ENCODE results near the gene MAP4K4. TPM values are rescaled to one million over a fixed set of nuclear protein-coding genes. Genes with fewer than 3 reads are reported as not detected.
"Not testable (repeated sequence)": the region's sequence is repeated elsewhere in the genome, so short reads cannot be mapped to it uniquely, and the experiment has no call there.

The MAP4K4 gene
- total RNA-seq, 1 experiment from 2014 or later = 133 TPM

- Histone ChIP-seq H3K27ac (ENCODE audit: low read length) (peak overlapping the region; percentile 98), H3K9me3 (ENCODE audit: low read length) (no peaks in the 10 kb centered on the region), H3K79me2 (ENCODE audit: low read length) (peaks cover 78% of the 10 kb centered on the region), H3K36me3 (ENCODE audit: low read depth, low read length) (no peaks in the 10 kb centered on the region), H3K4me1 (ENCODE audit: insufficient read depth, low read length) (peaks cover 54% of the 10 kb centered on the region), H3K9me2 (replicated peaks; ENCODE audit: low read length) (no peaks in the 10 kb centered on the region), H3F3A (ENCODE audit: low read length, unreplicated experiment) (peaks cover 14% of the 10 kb centered on the region), H3K9ac (ENCODE audit: low read length) (peak overlapping the region; percentile 71), H3K4me2 (ENCODE audit: low read length) (peak overlapping the region; percentile 82), H4K20me1 (ENCODE audit: low read length) (peaks cover 37% of the 10 kb centered on the region), H2AFZ (ENCODE audit: low read length) (no peak overlapping the region), H3K4me3 (ENCODE audit: low read length) (peak overlapping the region; percentile 49), H3K27me3 (ENCODE audit: low read length) (no peaks in the 10 kb centered on the region)
- DNase-seq (peak; percentile 88), ATAC-seq (peak; percentile 92)
- POLR2A ChIA-PET (ENCODE audit: unreplicated experiment) = interaction anchor here (0.5 to 1.0 kb wide), 15 partner anchors 13 to 513 kb away, joined by 3 to 16 read pairs (median 4); no protein-coding TSS in a partner anchor
- intact Hi-C loops (cut with micrococcal nuclease) = loop anchor here (1.0 to 2.0 kb wide), 3 partner anchors 9 to 76 kb away; partner anchors contain the start of gene MAP4K4
- CTCF ChIA-PET = interaction anchor here (0.6 to 1.3 kb wide), 8 partner anchors 25 to 447 kb away, joined by 3 to 8 read pairs (median 4); no protein-coding TSS in a partner anchor
- TF ChIP-seq CTCF (conservative IDR thresholded peaks at IDR 0.05; ENCODE audit: low read depth, low read length) (no peak), EZH2phosphoT487 (IDR thresholded peaks at IDR 0.05; ENCODE audit: borderline replicate concordance, low read length) (no peak), EZH2 (IDR thresholded peaks at IDR 0.05; ENCODE audit: low read length, unreplicated experiment) (no peak)
- BruUV-seq (replicated peaks) = no TSS peak
Measured at GRCh38 chr2:101745711-101746694, 48.5 kb downstream of the MAP4K4 start.

- TF ChIP-seq CTCF (conservative IDR thresholded peaks at IDR 0.05; ENCODE audit: low read depth, low read length) (no peak), EZH2 (IDR thresholded peaks at IDR 0.05; ENCODE audit: low read length, unreplicated experiment) (no peak), EZH2phosphoT487 (IDR thresholded peaks at IDR 0.05; ENCODE audit: borderline replicate concordance, low read length) (no peak)
- ChIA-PET CTCF (no interaction called here), POLR2A (ENCODE audit: unreplicated experiment) (no interaction called here)
- Histone ChIP-seq H3K4me2 (ENCODE audit: low read length) (no peak overlapping the region), H3K9me3 (ENCODE audit: low read length) (no peaks in the 10 kb centered on the region), H3K27ac (ENCODE audit: low read length) (no peak overlapping the region), H3K9ac (ENCODE audit: low read length) (no peak overlapping the region), H2AFZ (ENCODE audit: low read length) (no peak overlapping the region), H3K9me2 (replicated peaks; ENCODE audit: low read length) (no peaks in the 10 kb centered on the region), H3K27me3 (ENCODE audit: low read length) (no peaks in the 10 kb centered on the region), H3F3A (ENCODE audit: low read length, unreplicated experiment) (peaks cover 14% of the 10 kb centered on the region), H3K4me1 (ENCODE audit: insufficient read depth, low read length) (peaks cover 61% of the 10 kb centered on the region), H4K20me1 (ENCODE audit: low read length) (peaks cover 42% of the 10 kb centered on the region; the same call in 1 of the 2 replicates), H3K79me2 (ENCODE audit: low read length) (peaks cover 78% of the 10 kb centered on the region), H3K4me3 (ENCODE audit: low read length) (no peak overlapping the region), H3K36me3 (ENCODE audit: low read depth, low read length) (no peaks in the 10 kb centered on the region)
- intact Hi-C loops (cut with micrococcal nuclease) = loop anchor here (2.0 kb wide), 1 partner anchor 51 kb away; the partner anchor contains the start of gene MAP4K4
- ATAC-seq (no peak), DNase-seq (no peak)
- no TSS peak for BruUV-seq (replicated peaks)
Measured at GRCh38 chr2:101748000-101748399, 50.5 kb downstream of the MAP4K4 start.

- Histone ChIP-seq H3K79me2 (ENCODE audit: low read length) (peaks cover 78% of the 10 kb centered on the region), H3F3A (ENCODE audit: low read length, unreplicated experiment) (peaks cover 14% of the 10 kb centered on the region), H4K20me1 (ENCODE audit: low read length) (peaks cover 46% of the 10 kb centered on the region; the same call in 1 of the 2 replicates), H3K4me1 (ENCODE audit: insufficient read depth, low read length) (peaks cover 66% of the 10 kb centered on the region)
- H3K4me2 ChIP-seq (ENCODE audit: low read length); DNase-seq; POLR2A ChIA-PET (ENCODE audit: unreplicated experiment); CTCF ChIA-PET; H3K27me3 ChIP-seq (ENCODE audit: low read length); intact Hi-C loops (cut with micrococcal nuclease); H3K9ac ChIP-seq (ENCODE audit: low read length); H3K9me2 ChIP-seq (replicated peaks; ENCODE audit: low read length); BruUV-seq (replicated peaks); H2AFZ ChIP-seq (ENCODE audit: low read length); H3K9me3 ChIP-seq (ENCODE audit: low read length); H3K36me3 ChIP-seq (ENCODE audit: low read depth, low read length); ATAC-seq; H3K27ac ChIP-seq (ENCODE audit: low read length); H3K4me3 ChIP-seq (ENCODE audit: low read length): not testable (repeated sequence)
Measured at GRCh38 chr2:101748462-101748861, 51.0 kb downstream of the MAP4K4 start.

All from PC-3 (cell line).